Astrocyte (in vitro differentiated cells and primary cell): Measurements from ENCODE around the gene SAPCD2.

Experiments used
- CTCF ChIP-seq: IDR thresholded peaks from 2 replicates; pipeline ENCODE4 v1.5.1; 2011; ENCODE audit warnings: low read depth, mild to moderate bottlenecking, inconsistent platforms, low read length, moderate library complexity; ENCODE audit not compliant: insufficient read depth
- EZH2 ChIP-seq: IDR thresholded peaks from 2 replicates; pipeline ENCODE4 v1.6.1; 2012; ENCODE audit warnings: mild to moderate bottlenecking, low read length, inconsistent platforms; ENCODE audit not compliant: insufficient read depth

- TF ChIP-seq CTCF: no peak
- TF ChIP-seq EZH2: no peak
Measured at GRCh38 chr9:137030538-137031527, 39.5 kb downstream of the SAPCD2 start.
